Neural progenitor cell (in vitro differentiated cells): ENCODE results near the gene CAMK1D.

Experiments
- CTCF ChIP-seq: fragments of 200-600 bp; sonication (generic); IDR thresholded peaks from 2 replicates; pipeline ENCODE4 v1.5.1; 2017; ENCODE audit warnings: antibody characterized with exemption, mild to moderate bottlenecking
- EZH2 ChIP-seq: fragments of 200-600 bp; sonication (generic); IDR thresholded peaks from 2 replicates; pipeline ENCODE4 v1.6.1; 2017; ENCODE audit warnings: antibody characterized with exemption, mild to moderate bottlenecking, moderate library complexity
- EZH2phosphoT487 ChIP-seq: fragments of 200-600 bp; sonication (generic); IDR thresholded peaks from 2 replicates; pipeline ENCODE4 v1.6.1; 2017; ENCODE audit warnings: antibody characterized with exemption

- no peak for TF ChIP-seq CTCF
- no peak for TF ChIP-seq EZH2phosphoT487
- no peak for TF ChIP-seq EZH2
Measured at GRCh38 chr10:12455766-12456165, 106.4 kb downstream of the CAMK1D start.
